ENCODE data around the gene ADARB2.

The ADARB2 gene

DNA sequence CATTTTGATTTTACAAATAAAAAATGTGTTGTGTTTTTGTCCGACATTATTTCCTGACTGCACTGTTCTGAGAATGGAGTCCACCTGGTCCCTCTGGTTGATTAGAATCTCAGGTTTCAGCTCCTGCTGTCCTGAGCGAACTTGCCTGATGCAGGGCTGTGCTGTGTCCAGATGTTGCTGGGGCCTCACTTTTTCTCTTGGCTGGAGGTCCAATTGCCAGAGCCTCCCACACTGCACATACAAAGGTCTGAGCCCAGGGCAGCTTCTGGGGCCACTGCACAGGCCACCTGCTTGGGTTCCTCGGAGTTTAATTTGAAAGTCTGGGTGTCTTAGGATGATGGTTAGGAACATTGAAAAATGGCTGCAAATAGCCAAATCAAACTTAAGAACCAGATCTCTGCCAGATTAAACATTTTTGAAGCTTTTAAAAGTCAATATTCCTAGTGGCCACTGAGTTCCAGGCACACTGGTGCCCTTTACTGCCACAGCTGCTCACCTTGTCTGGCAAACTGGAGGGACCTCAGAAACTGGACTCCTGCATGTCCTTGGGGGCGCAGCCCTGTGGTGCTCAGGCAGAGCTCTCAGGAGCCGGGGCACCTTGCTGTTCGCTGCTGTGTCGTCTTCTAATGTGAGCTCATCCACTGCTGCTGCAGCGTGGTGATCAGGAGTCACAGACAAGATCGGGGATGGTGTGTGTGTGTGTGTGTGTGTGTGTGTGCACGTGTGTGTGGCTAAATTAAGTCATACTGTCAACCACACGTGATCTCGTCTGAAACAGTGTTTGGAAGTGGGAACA, 606.1 kb downstream of the ADARB2 start:
- no peak overlapping the region for H3K4me2 ChIP-seq
- H4K20me1 ChIP-seq (ENCODE audit: insufficient read depth) = no peaks in the 10 kb centered on the region
- H3K36me3 ChIP-seq (ENCODE audit: insufficient read depth) = peaks cover 8% of the 10 kb centered on the region; the same call in 1 of the 2 replicates
- no peaks in the 10 kb centered on the region for H3K27me3 ChIP-seq (ENCODE audit: insufficient read depth, low read depth)
- H2AFZ ChIP-seq (ENCODE audit: low read depth) = no peak overlapping the region
- no peak overlapping the region for H3K9ac ChIP-seq
- H3K27ac ChIP-seq = no peak overlapping the region
- TF ChIP-seq CTCF (conservative IDR thresholded peaks at IDR 0.05; ENCODE audit: low read depth, low read length) = no peak
- no peak overlapping the region for H3K4me3 ChIP-seq (IDR thresholded peaks at IDR 0.05; ENCODE audit: insufficient read depth, low read depth, low read length)
- no peaks in the 10 kb centered on the region for H3K79me2 ChIP-seq (ENCODE audit: insufficient read depth, low read depth)
- no peaks in the 10 kb centered on the region for H3K4me1 ChIP-seq (ENCODE audit: low read depth, poor library complexity, severe bottlenecking)

DNA sequence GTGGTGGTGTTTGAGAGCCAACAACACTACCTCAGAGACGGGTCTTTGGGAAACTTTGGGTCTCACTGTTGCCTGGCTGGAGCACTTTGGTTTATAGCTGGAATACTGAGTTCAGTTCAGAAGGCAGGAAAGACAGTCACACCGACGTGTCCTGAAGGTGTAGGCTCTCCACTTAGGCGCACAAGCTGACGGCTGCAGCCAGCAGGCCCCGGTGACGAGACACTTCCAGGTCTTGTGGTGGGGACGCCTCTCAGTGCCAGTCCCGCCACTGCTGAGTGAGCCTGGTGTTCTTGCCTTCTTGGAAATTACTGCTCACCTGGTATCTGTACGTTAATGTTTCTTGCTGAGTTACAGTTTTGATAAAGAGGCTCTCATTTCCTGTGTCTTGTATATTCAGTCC, 607.1 kb downstream of the ADARB2 start:
- no peaks in the 10 kb centered on the region for H3K27me3 ChIP-seq (ENCODE audit: insufficient read depth, low read depth)
- peaks cover 11% of the 10 kb centered on the region for H3K36me3 ChIP-seq (ENCODE audit: insufficient read depth)
- H3K4me2 ChIP-seq = no peak overlapping the region
- H2AFZ ChIP-seq (ENCODE audit: low read depth) = no peak overlapping the region
- H3K9ac ChIP-seq = no peak overlapping the region
- TF ChIP-seq CTCF (conservative IDR thresholded peaks at IDR 0.05; ENCODE audit: low read depth, low read length) = no peak
- H3K4me1 ChIP-seq (ENCODE audit: low read depth, poor library complexity, severe bottlenecking) = no peaks in the 10 kb centered on the region
- no peaks in the 10 kb centered on the region for H4K20me1 ChIP-seq (ENCODE audit: insufficient read depth)
- H3K27ac ChIP-seq = no peak overlapping the region
- H3K79me2 ChIP-seq (ENCODE audit: insufficient read depth, low read depth) = no peaks in the 10 kb centered on the region
- H3K4me3 ChIP-seq (IDR thresholded peaks at IDR 0.05; ENCODE audit: insufficient read depth, low read depth, low read length) = no peak overlapping the region

DNA sequence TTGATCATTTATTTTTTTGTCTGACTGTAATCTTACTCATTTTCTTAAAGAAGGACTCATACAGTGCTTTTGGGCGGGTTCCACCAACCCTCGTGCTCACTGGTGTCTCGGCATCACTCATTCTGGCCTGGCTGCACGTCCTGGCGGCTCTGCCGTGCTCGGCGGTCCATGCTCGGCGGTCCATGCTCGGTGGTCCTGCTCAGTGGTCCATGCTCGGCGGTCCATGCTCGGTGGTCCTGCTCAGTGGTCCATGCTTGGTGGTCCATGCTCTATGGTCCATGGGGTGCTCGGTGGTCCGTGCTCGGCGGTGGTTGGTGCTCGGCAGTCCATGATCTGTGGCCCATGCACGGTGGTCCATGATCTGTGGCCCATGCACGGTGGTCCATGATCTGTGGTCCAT, 608.7 kb downstream of the ADARB2 start:
- Histone ChIP-seq H2AFZ (ENCODE audit: low read depth) (no peak overlapping the region), H4K20me1 (ENCODE audit: insufficient read depth) (no peaks in the 10 kb centered on the region), H3K79me2 (ENCODE audit: insufficient read depth, low read depth) (peaks cover 1% of the 10 kb centered on the region; the same call in 1 of the 2 replicates), H3K36me3 (ENCODE audit: insufficient read depth) (peaks cover 14% of the 10 kb centered on the region), H3K9ac (no peak overlapping the region), H3K4me1 (ENCODE audit: low read depth, poor library complexity, severe bottlenecking) (peaks cover 2% of the 10 kb centered on the region), H3K27me3 (ENCODE audit: insufficient read depth, low read depth) (no peaks in the 10 kb centered on the region), H3K27ac (no peak overlapping the region), H3K4me3 (IDR thresholded peaks at IDR 0.05; ENCODE audit: insufficient read depth, low read depth, low read length) (no peak overlapping the region), H3K4me2 (no peak overlapping the region)
- no peak for TF ChIP-seq CTCF (conservative IDR thresholded peaks at IDR 0.05; ENCODE audit: low read depth, low read length)

- Histone ChIP-seq H3K4me1 (ENCODE audit: low read depth, poor library complexity, severe bottlenecking) (peaks cover 7% of the 10 kb centered on the region), H3K4me2 (no peak overlapping the region), H4K20me1 (ENCODE audit: insufficient read depth) (no peaks in the 10 kb centered on the region), H3K9ac (no peak overlapping the region), H3K79me2 (ENCODE audit: insufficient read depth, low read depth) (peaks cover 6% of the 10 kb centered on the region; the same call in 1 of the 2 replicates), H3K4me3 (IDR thresholded peaks at IDR 0.05; ENCODE audit: insufficient read depth, low read depth, low read length) (no peak overlapping the region), H3K27me3 (ENCODE audit: insufficient read depth, low read depth) (no peaks in the 10 kb centered on the region), H2AFZ (ENCODE audit: low read depth) (no peak overlapping the region), H3K27ac (no peak overlapping the region), H3K36me3 (ENCODE audit: insufficient read depth) (peaks cover 14% of the 10 kb centered on the region)
- TF ChIP-seq CTCF (conservative IDR thresholded peaks at IDR 0.05; ENCODE audit: low read depth, low read length) = no peak
These were observed 609.2 kb downstream of the ADARB2 start for GRCh38 chr10:1128115-1128514.
